ENCODE data around the gene ALAS1. TPM values are rescaled to one million over a fixed set of nuclear protein-coding genes. Genes with fewer than 3 reads are reported as not detected.

The ALAS1 gene
- total and polyA plus RNA-seq, 9 of the 15 experiments (the other 6 are each of a cell fraction or from before 2014, with no cell fraction given), result 21.4 to 49.5 (median 34.4) TPM

DNA sequence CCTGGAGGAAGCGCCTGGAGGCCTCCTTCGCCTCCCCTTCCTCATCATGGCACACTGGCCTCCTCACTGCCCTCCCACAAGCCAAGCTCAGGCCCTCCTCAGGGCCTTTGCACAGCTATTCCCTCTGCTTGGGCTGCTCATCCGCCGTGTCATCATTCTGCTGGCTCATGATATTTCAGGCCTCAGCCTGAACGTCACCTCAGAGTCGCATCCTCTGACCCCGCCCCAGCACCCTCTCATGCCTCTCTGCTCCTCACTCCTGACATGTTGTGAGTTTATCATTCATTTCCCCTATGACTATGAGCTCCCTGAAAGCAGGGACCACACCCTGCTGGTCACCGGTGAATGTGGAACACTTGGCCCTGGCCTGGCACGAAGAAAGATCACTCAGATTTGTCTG, 23.1 kb upstream of the ALAS1 start (continued):
- TF ChIP-seq MAFK (IDR thresholded peaks at IDR 0.05; ENCODE audit: low read length) (peak; percentile 69), SPI1 (IDR thresholded peaks at IDR 0.05; ENCODE audit: borderline replicate concordance, low read depth, low read length) (no peak), CREM (IDR thresholded peaks at IDR 0.05; ENCODE audit: low read depth) (peak; percentile 30; the same call in 1 of the 2 replicates), C11orf30 (IDR thresholded peaks at IDR 0.05; ENCODE audit: low read depth) (peak; percentile 94), NFE2 (IDR thresholded peaks at IDR 0.05; ENCODE audit: low read depth) (0 out of 2 replicates have a peak, but pooled peaks have one; percentile 22), MTF1 (CRISPR knock-in tag; IDR thresholded peaks at IDR 0.05; ENCODE audit: borderline replicate concordance) (no peak), OTX1 (CRISPR knock-in tag; IDR thresholded peaks at IDR 0.05) (no peak), ETV5 (CRISPR knock-in tag; IDR thresholded peaks at IDR 0.05; ENCODE audit: low read depth) (no peak), MAFG (tag; conservative IDR thresholded peaks at IDR 0.05) (peak; percentile 90)
- TF ChIP-seq, protein P1, sequence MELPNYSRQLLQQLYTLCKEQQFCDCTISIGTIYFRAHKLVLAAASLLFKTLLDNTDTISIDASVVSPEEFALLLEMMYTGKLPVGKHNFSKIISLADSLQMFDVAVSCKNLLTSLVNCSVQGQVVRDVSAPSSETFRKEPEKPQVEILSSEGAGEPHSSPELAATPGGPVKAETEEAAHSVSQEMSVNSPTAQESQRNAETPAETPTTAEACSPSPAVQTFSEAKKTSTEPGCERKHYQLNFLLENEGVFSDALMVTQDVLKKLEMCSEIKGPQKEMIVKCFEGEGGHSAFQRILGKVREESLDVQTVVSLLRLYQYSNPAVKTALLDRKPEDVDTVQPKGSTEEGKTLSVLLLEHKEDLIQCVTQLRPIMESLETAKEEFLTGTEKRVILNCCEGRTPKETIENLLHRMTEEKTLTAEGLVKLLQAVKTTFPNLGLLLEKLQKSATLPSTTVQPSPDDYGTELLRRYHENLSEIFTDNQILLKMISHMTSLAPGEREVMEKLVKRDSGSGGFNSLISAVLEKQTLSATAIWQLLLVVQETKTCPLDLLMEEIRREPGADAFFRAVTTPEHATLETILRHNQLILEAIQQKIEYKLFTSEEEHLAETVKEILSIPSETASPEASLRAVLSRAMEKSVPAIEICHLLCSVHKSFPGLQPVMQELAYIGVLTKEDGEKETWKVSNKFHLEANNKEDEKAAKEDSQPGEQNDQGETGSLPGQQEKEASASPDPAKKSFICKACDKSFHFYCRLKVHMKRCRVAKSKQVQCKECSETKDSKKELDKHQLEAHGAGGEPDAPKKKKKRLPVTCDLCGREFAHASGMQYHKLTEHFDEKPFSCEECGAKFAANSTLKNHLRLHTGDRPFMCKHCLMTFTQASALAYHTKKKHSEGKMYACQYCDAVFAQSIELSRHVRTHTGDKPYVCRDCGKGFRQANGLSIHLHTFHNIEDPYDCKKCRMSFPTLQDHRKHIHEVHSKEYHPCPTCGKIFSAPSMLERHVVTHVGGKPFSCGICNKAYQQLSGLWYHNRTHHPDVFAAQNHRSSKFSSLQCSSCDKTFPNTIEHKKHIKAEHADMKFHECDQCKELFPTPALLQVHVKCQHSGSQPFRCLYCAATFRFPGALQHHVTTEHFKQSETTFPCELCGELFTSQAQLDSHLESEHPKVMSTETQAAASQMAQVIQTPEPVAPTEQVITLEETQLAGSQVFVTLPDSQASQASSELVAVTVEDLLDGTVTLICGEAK (IDR thresholded peaks at IDR 0.05), result no peak
- TF ChIP-seq, protein P1 (CRISPR knock-in tag; IDR thresholded peaks at IDR 0.05), result no peak
- TF ChIP-seq, protein P2, sequence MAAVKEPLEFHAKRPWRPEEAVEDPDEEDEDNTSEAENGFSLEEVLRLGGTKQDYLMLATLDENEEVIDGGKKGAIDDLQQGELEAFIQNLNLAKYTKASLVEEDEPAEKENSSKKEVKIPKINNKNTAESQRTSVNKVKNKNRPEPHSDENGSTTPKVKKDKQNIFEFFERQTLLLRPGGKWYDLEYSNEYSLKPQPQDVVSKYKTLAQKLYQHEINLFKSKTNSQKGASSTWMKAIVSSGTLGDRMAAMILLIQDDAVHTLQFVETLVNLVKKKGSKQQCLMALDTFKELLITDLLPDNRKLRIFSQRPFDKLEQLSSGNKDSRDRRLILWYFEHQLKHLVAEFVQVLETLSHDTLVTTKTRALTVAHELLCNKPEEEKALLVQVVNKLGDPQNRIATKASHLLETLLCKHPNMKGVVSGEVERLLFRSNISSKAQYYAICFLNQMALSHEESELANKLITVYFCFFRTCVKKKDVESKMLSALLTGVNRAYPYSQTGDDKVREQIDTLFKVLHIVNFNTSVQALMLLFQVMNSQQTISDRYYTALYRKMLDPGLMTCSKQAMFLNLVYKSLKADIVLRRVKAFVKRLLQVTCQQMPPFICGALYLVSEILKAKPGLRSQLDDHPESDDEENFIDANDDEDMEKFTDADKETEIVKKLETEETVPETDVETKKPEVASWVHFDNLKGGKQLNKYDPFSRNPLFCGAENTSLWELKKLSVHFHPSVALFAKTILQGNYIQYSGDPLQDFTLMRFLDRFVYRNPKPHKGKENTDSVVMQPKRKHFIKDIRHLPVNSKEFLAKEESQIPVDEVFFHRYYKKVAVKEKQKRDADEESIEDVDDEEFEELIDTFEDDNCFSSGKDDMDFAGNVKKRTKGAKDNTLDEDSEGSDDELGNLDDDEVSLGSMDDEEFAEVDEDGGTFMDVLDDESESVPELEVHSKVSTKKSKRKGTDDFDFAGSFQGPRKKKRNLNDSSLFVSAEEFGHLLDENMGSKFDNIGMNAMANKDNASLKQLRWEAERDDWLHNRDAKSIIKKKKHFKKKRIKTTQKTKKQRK (IDR thresholded peaks at IDR 0.05; ENCODE audit: borderline replicate concordance, low read depth, low read length), result no peak
- TF ChIP-seq, protein P3, sequence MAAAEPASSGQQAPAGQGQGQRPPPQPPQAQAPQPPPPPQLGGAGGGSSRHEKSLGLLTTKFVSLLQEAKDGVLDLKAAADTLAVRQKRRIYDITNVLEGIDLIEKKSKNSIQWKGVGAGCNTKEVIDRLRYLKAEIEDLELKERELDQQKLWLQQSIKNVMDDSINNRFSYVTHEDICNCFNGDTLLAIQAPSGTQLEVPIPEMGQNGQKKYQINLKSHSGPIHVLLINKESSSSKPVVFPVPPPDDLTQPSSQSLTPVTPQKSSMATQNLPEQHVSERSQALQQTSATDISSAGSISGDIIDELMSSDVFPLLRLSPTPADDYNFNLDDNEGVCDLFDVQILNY (CRISPR knock-in tag; IDR thresholded peaks at IDR 0.05), result no peak
- TF ChIP-seq, protein P4, sequence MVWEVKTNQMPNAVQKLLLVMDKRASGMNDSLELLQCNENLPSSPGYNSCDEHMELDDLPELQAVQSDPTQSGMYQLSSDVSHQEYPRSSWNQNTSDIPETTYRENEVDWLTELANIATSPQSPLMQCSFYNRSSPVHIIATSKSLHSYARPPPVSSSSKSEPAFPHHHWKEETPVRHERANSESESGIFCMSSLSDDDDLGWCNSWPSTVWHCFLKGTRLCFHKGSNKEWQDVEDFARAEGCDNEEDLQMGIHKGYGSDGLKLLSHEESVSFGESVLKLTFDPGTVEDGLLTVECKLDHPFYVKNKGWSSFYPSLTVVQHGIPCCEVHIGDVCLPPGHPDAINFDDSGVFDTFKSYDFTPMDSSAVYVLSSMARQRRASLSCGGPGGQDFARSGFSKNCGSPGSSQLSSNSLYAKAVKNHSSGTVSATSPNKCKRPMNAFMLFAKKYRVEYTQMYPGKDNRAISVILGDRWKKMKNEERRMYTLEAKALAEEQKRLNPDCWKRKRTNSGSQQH (CRISPR knock-in tag; IDR thresholded peaks at IDR 0.05), result no peak

All from K562 (cell line).